Hepatocyte (in vitro differentiated cells): ENCODE data around the gene NUDT21. TPM values are rescaled to one million over a fixed set of nuclear protein-coding genes. Genes with fewer than 3 reads are reported as not detected.

Experiments
- DNase-seq: peaks from one replicate; pipeline ENCODE4 v3.0.0-alpha.2; 2016; ENCODE audit warnings: low spot score
- H2AFZ ChIP-seq: fragments of 200-600 bp; sonication (generic); 2 replicates; pipeline ENCODE4 v1.6.0; 2016; ENCODE audit warnings: antibody characterized with exemption, mild to moderate bottlenecking
- H3K27ac ChIP-seq: fragments of 200-600 bp; sonication (generic); 2 replicates; pipeline ENCODE4 v1.5.1; 2016; ENCODE audit warnings: mild to moderate bottlenecking
- H3K27me3 ChIP-seq: fragments of 200-600 bp; sonication (generic); 2 replicates; pipeline ENCODE4 v1.6.1; 2016
- H3K36me3 ChIP-seq: fragments of 200-600 bp; sonication (generic); replicated peaks from 2 replicates; pipeline ENCODE4 v1.5.1; 2016; ENCODE audit warnings: low read depth; ENCODE audit not compliant: insufficient read depth
- H3K4me1 ChIP-seq: fragments of 200-600 bp; sonication (generic); 2 replicates; pipeline ENCODE4 v1.5.1; 2016; ENCODE audit warnings: mild to moderate bottlenecking, moderate library complexity; ENCODE audit not compliant: insufficient read depth
- H3K4me2 ChIP-seq: fragments of 200-600 bp; sonication (generic); 2 replicates; pipeline ENCODE4 v1.6.0; 2016
- H3K4me3 ChIP-seq: fragments of 200-600 bp; sonication (generic); 2 replicates; pipeline ENCODE4 v1.5.1; 2016; ENCODE audit warnings: mild to moderate bottlenecking
- H3K79me2 ChIP-seq: fragments of 200-600 bp; sonication (generic); 2 replicates; pipeline ENCODE4 v1.6.0; 2017; ENCODE audit warnings: mild to moderate bottlenecking
- H3K9me2 ChIP-seq: fragments of 200-600 bp; sonication (generic); replicated peaks from 2 replicates; pipeline ENCODE4 v1.6.0; 2017; ENCODE audit warnings: mild to moderate bottlenecking; ENCODE audit not compliant: insufficient read depth
- H3K9me3 ChIP-seq: fragments of 200-600 bp; sonication (generic); 2 replicates; pipeline ENCODE4 v1.5.1; 2016; ENCODE audit warnings: low read depth, mild to moderate bottlenecking
- H4K20me1 ChIP-seq: fragments of 200-600 bp; sonication (generic); 2 replicates; pipeline ENCODE4 v1.6.0; 2016; ENCODE audit warnings: mild to moderate bottlenecking; ENCODE audit not compliant: insufficient read depth, poor library complexity, severe bottlenecking
- CTCF ChIP-seq: fragments of 200-600 bp; sonication (generic); IDR thresholded peaks from 2 replicates; pipeline ENCODE4 v1.5.1; 2016; ENCODE audit warnings: antibody characterized with exemption, mild to moderate bottlenecking; ENCODE audit not compliant: poor library complexity
- EZH2 ChIP-seq: fragments of 200-600 bp; sonication (generic); IDR thresholded peaks from 2 replicates; pipeline ENCODE4 v1.6.1; 2016; ENCODE audit warnings: antibody characterized with exemption, mild to moderate bottlenecking, borderline replicate concordance
- EZH2phosphoT487 ChIP-seq: fragments of 200-600 bp; sonication (generic); IDR thresholded peaks from one replicate; pipeline ENCODE4 v1.6.1; 2018; ENCODE audit warnings: antibody characterized with exemption, mild to moderate bottlenecking, low read depth, moderate library complexity; ENCODE audit not compliant: unreplicated experiment, severe bottlenecking
- WGBS: methylation state at CpG from one replicate; pipeline ENCODE4 v1.1.6; 2016; ENCODE audit warnings: low lambda C conversion rate; ENCODE audit errors: missing lambda C conversion rate; 5-methylcytosine and 5-hydroxymethylcytosine counted together
- polyA plus RNA-seq: library from polyadenylated mRNA; unstranded; fragments of >200 nt; fragmentation: Nextera tagmentation; extraction: Ambion mirVana; gene quantifications from 2 replicates; pipeline ENCODE4 v1.2.1, GENCODE V29; 2016
- total RNA-seq: library from RNA; depleted of rRNA; stranded (reverse); fragments of >200 nt; gene quantifications from 2 replicates; pipeline ENCODE4 v1.2.3, GENCODE V29; 2014

NUDT21 gene
- total and polyA plus RNA-seq, 2 experiments from 2014 or later: 44.7 to 76.6 TPM

GRCh38 chr16:56438038-56438437, 13.1 kb downstream of the NUDT21 start:
- H3K9me3 ChIP-seq: no peaks in the 10 kb centered on the region
- peaks cover 3% of the 10 kb centered on the region for H3K36me3 ChIP-seq
- no peak overlapping the region for H3K4me3 ChIP-seq
- TF ChIP-seq CTCF: no peak
- no peak for TF ChIP-seq EZH2
- no peak for TF ChIP-seq EZH2phosphoT487
- no peak overlapping the region for H2AFZ ChIP-seq
- 100% methylated on average over 1 of the region's 1 CpG for WGBS
- no peaks in the 10 kb centered on the region for H4K20me1 ChIP-seq
- no peaks in the 10 kb centered on the region for H3K4me1 ChIP-seq
- peaks cover 6% of the 10 kb centered on the region for H3K79me2 ChIP-seq
- no peak overlapping the region for H3K4me2 ChIP-seq
- DNase-seq: no peak
- no peaks in the 10 kb centered on the region for H3K9me2 ChIP-seq
- H3K27ac ChIP-seq: no peak overlapping the region
- no peaks in the 10 kb centered on the region for H3K27me3 ChIP-seq

- no peaks in the 10 kb centered on the region for H3K4me1 ChIP-seq
- H3K36me3 ChIP-seq: peaks cover 3% of the 10 kb centered on the region
- H3K27ac ChIP-seq: no peak overlapping the region
- H3K79me2 ChIP-seq: no peaks in the 10 kb centered on the region
- no peak overlapping the region for H3K4me3 ChIP-seq
- no peaks in the 10 kb centered on the region for H3K9me3 ChIP-seq
- H3K4me2 ChIP-seq: no peak overlapping the region
- no peaks in the 10 kb centered on the region for H3K27me3 ChIP-seq
- no peak overlapping the region for H2AFZ ChIP-seq
- no peaks in the 10 kb centered on the region for H4K20me1 ChIP-seq
- no peak for DNase-seq
- TF ChIP-seq EZH2 (no peak), EZH2phosphoT487 (no peak), CTCF (no peak)
- no peaks in the 10 kb centered on the region for H3K9me2 ChIP-seq
Measured at GRCh38 chr16:56436258-56436657, 14.9 kb downstream of the NUDT21 start.

DNA sequence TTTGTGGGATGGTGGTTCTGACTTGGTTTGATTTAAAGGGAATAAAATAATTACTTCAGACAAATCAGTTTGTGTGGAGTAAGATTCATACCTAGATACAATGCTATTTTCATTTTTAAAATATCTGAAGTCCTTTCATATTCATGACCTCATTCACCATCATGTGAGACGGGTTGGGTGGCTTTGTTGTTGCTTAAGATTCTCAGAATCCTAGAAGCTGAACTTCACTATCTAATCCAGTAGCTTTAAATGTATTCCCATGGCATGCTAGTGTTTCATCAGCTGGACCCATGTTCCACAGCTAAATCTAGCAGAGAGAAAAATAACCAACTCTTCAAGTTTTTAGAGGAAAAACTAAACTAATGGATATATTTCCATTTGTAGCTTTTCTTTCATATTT, 23.0 kb downstream of the NUDT21 start:
- TF ChIP-seq CTCF (no peak), EZH2 (no peak), EZH2phosphoT487 (no peak)
- Histone ChIP-seq H3K9me2 (no peaks in the 10 kb centered on the region), H3K27me3 (no peaks in the 10 kb centered on the region), H3K4me3 (no peak overlapping the region), H3K4me2 (no peak overlapping the region), H3K4me1 (peaks cover 9% of the 10 kb centered on the region), H3K9me3 (no peaks in the 10 kb centered on the region), H3K79me2 (peaks cover 18% of the 10 kb centered on the region), H3K27ac (peak overlapping the region; percentile 67), H4K20me1 (peaks cover 14% of the 10 kb centered on the region), H3K36me3 (no peaks in the 10 kb centered on the region), H2AFZ (no peak overlapping the region)
- WGBS: 91% methylated on average over 1 of the region's 1 CpG
- peak; percentile 34 for DNase-seq

GRCh38 chr16:56426585-56426984, 24.5 kb downstream of the NUDT21 start:
- H3K4me1 ChIP-seq: peaks cover 18% of the 10 kb centered on the region
- no peaks in the 10 kb centered on the region for H3K9me2 ChIP-seq
- H3K79me2 ChIP-seq: peaks cover 33% of the 10 kb centered on the region
- TF ChIP-seq CTCF: no peak
- no peak for TF ChIP-seq EZH2phosphoT487
- TF ChIP-seq EZH2: no peak
- WGBS: 91% methylated on average over 4 of the region's 4 CpGs
- H3K4me3 ChIP-seq: no peak overlapping the region
- H4K20me1 ChIP-seq: peaks cover 25% of the 10 kb centered on the region
- H3K9me3 ChIP-seq: no peaks in the 10 kb centered on the region
- H3K4me2 ChIP-seq: no peak overlapping the region
- no peak for DNase-seq
- H3K36me3 ChIP-seq: no peaks in the 10 kb centered on the region
- H3K27ac ChIP-seq: no peak overlapping the region
- no peak overlapping the region for H2AFZ ChIP-seq
- H3K27me3 ChIP-seq: no peaks in the 10 kb centered on the region
